GM21526 (cell line): ENCODE measurements around the gene PPP1R12A.

Source experiments
- ATAC-seq: cut with Tn5 transposase; IDR thresholded peaks from one replicate; pipeline ENCODE4 v1.9.1; 2021; ENCODE audit warnings: moderate library complexity; ENCODE audit not compliant: unreplicated experiment, low FRiP score

The PPP1R12A gene

DNA sequence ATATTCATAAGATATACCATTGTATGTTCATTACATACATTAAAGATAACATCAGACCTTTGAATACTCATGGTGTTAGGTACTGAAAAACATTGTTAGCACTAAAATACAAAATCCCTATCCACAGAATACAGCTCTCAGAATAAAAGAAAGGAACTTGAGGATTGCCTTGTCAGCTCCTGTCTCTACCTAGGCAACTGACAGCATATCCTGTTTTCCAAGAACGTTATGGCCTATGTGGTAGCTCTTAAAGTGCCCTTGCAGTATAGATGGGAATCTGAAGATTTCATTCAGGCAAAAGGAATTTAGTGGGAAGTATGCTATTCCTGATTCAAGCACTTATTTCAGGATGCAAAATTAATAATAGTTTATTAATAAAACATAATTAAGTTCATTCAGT is 1.8 kb upstream of the PPP1R12A start:
- ATAC-seq, result no peak

GRCh38 chr12:79935624-79936345 is 888 bp upstream of the PPP1R12A start:
- ATAC-seq, result peak; percentile 27

- ATAC-seq, result peak; percentile 16
Measured at GRCh38 chr12:79934281-79935020, 446 bp downstream of the PPP1R12A start.

GRCh38 chr12:79933532-79934264 is 1.2 kb downstream of the PPP1R12A start:
- ATAC-seq, result peak; percentile 23

DNA sequence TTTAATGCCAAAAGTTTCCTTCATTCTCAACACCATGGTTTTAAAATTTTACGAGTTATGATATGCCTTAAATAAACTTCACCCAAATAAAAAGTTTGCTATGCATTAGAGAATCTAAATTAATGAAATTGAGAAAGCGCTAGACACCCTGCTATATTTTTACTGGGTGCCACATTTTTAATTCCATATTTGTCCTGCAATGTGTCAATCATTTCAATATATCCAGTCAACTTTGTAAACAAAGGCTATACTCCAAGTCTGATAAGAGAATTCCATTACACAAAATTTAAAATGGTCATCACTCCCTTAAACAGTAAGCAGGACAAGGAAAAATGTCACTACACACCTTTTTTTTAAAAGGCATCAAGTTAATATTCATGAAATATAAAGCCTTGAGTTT is 1.9 kb downstream of the PPP1R12A start:
- ATAC-seq, result no peak

DNA sequence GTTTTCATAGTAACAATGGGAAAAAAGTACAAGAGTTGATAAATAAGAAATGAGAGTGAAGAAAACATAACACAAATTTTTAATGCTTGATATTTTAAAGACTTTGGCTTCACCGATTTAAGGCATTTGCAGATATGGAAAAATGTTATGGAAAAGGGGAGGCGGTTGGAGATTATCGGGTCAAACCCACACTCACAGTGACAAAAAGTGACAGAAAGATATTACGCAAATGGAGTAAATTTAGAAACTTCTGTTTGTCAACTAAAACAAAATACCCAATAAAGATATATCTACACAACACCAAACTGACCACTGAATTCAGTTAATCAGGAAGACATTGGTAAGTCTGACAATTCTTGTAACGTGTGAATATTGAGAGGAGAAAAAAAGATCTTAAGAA is 2.5 kb downstream of the PPP1R12A start:
- ATAC-seq, result no peak

- no peak for ATAC-seq
Measured at GRCh38 chr12:79929065-79929464, 5.8 kb downstream of the PPP1R12A start.

- peak; percentile 96 for ATAC-seq
Measured at GRCh38 chr12:79927772-79928474, 7.0 kb downstream of the PPP1R12A start.

GRCh38 chr12:79926951-79927350 is 7.9 kb downstream of the PPP1R12A start:
- no peak for ATAC-seq

DNA sequence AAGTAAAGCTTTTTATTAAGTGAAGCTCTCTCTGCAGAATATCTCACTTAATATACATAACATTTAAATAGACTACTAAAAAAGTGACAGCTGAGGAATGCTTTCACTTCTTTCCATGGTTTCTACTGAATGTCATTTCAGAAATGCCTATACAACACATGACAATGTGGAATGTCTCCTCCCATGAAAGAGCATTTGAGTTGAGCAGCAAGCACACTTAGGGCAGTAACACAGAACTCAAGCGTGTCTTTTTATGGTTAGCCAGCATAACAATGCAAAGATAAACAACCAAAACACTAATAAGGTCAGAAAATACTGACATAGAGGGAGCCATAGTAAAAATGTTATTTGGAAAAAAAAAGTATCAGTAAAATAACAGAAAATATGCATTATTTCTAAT is 9.4 kb downstream of the PPP1R12A start:
- no peak for ATAC-seq

DNA sequence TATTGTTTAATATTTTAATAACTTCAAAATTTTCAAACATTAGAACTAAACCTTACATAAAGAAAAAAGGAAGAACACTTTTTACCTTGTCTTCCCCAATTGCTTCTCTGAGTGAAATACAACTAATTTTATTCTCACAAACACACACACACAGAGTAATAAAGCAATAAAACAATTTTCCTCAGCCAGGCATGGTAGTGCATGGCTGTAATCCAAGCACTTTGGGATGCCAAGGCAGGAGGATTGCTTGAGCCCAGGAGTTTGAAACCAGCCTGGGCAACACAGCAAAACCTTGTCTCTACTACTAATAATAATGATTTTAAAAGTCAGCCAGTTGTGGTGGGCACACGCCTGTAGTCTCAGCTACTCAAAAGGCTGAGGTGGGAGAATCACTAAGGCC is 13.1 kb downstream of the PPP1R12A start:
- no peak for ATAC-seq

DNA sequence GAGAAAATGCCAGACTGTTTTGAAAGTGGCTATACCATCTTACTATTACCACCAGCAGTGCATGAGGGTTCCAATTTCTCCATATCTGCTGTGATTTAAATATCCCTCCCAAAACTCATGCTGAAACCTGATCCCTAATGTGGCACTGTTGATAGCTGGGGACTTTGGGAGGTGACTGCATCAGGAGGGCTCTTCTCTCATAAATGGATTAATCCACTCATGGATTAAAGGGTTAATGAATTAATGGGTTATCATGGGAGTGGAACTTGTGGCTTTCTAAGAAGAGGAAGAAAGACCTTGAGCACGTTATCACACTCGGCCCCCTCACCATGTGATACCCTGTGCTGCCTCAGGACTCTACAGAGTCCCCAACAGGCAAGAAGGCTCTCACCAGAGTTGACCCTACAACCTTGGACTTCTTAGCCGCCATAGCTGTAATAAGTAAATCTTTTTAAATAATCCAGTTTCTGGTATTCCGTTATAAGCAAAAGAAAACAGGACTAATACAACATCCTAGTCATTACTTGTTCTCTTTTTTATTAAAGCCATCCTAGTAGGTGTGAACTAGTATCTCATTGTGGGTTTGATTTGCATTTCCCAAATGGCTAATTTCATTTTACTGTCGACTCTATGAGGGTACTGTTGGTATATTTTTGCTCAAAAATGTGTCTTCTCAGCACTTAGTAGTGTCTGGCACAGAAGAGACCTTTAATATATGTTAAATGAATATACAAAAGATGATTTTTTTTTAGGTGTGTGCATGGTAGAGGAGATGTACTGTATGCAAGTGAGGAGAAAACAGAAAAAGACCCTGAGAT is 14.3 kb downstream of the PPP1R12A start:
- ATAC-seq, result no peak

- ATAC-seq, result no peak
Measured at GRCh38 chr12:79919762-79920161, 15.1 kb downstream of the PPP1R12A start.

DNA sequence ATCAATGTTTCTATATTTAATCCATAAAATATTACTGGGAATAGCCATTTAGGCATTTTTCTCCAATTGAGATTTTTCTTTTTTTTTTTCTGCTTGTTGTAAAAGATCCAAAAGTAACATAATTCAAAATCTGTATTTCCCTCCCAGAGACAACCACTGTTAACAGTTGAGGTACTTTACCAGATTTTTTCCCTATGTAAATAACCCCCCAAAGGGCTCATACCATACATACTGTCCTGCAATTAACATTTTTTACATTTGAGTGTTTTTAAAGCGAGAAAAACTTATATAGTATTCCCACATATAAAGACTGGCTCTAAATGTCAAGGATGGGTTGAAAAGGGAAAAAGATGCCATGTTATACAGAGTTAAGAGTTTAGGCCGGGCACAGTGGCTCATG is 18.1 kb downstream of the PPP1R12A start:
- ATAC-seq, result no peak

DNA sequence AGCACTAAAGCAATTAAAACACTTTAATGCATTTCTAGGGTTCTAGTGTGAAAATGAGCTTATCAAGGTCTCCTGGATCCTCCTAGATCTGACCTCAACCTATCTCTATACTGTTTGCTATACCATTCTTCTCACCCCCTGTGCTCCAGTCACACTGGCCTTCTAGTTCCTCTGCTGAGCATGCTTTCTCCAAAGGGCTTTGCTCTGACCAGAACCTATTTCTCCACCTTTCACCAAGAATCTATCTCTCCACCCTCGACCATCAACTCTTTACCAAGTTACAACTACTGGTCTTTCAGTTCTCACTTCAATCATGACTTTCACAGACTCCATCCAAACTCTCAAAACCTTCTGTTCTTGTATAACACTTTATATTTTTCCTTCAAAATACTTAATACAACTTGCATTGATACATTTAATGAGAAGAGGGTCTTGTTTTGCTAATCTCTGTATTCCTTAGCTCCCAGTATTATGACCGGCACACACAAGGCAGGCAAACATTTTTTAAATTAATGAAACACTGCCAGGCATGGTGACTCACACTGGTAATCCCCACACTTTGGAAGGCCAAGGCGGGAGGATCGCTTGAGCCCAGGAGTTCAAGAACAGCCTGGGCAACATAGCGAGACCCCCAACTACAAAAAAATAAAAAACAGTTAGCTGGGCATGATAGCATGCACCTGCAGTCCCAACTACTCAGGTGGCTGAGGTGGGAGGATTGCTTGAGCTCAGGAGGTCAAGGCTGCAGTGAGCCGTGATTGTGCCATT is 22.8 kb downstream of the PPP1R12A start:
- ATAC-seq, result no peak

GRCh38 chr12:79908366-79908765 is 26.5 kb downstream of the PPP1R12A start:
- ATAC-seq, result no peak

DNA sequence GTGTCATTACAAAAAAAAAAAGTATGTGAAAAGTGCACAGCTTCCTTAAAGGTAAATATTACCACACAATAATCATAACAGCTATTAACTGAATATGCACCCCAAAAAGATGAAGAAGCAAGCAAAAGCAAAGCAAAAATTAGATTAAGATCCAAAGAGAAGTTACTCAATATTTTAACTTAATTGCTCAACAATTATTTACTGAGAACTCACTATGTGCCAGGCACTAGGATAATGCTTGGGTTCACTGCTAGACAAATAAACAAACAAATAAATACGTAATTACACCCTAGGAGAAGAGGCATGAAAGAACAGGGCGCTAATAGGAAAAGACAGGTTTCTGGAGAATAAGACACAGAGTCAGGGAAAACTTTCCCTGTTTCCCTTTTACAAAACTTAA is 33.4 kb downstream of the PPP1R12A start:
- no peak for ATAC-seq

DNA sequence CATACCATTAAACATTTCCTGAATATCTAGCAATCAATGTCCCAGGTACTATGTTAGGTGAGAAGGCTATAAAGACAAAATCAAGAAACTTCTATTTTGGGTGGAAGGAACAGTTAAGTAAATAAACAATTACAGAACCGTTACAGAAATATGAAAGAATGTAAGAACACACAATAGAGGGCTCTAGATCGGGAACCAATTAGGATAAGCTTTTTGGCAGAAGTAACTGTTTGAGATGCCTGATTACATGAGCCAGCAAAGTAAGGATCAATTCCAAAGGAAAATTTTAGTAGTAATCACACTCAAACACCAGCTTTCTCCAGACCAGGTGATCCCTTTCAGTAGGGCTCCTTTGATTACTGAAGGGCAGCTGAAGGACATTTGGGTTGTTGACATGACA is 33.9 kb downstream of the PPP1R12A start:
- no peak for ATAC-seq

DNA sequence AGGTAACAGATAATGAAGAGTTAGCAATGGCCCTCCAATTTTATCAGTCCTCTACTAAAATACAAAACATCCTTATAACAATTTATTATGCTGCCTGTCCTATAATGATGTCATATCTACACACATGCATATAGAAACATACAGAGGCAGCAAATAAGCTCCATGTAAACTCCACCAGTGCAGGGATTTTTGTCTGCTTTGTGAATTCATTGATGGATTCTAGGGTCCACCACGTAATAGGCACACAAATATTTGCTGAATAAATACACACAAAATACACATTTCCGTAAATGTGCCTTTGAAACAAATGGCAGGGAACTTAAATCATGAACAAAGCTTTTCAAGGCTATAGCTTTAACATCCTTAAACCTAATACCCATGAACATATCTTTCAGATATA is 34.7 kb downstream of the PPP1R12A start:
- no peak for ATAC-seq
